Mesendoderm (in vitro differentiated cells): Measurements from ENCODE around the gene EXD3.

Experiments
- DNase-seq: peaks from one replicate; pipeline ENCODE4 v3.0.0; 2013
- H2AK5ac ChIP-seq: 2 replicates; pipeline ENCODE4 v1.6.1; 2013; ENCODE audit warnings: low read length, inconsistent platforms
- H2BK120ac ChIP-seq: 2 replicates; pipeline ENCODE4 v1.6.1; 2013; ENCODE audit warnings: low read depth, mild to moderate bottlenecking, low read length, moderate library complexity, mixed read lengths
- H2BK15ac ChIP-seq: replicated peaks from 2 replicates; pipeline ENCODE4 v1.6.1; 2013; ENCODE audit warnings: low read depth, mild to moderate bottlenecking, moderate library complexity
- H2BK5ac ChIP-seq: 2 replicates; pipeline ENCODE4 v1.6.1; 2013; ENCODE audit warnings: low read length, inconsistent platforms
- H3K18ac ChIP-seq: 2 replicates; pipeline ENCODE4 v1.6.1; 2013; ENCODE audit warnings: mild to moderate bottlenecking, low read length, mixed read lengths
- H3K23ac ChIP-seq: one replicate; pipeline ENCODE4 v1.6.1; 2013; ENCODE audit warnings: low read length
- H3K27ac ChIP-seq: 2 replicates; pipeline ENCODE4 v1.5.1; 2013; ENCODE audit warnings: low read depth, mild to moderate bottlenecking, inconsistent platforms, low read length, moderate library complexity
- H3K27me3 ChIP-seq: 2 replicates; pipeline ENCODE4 v1.6.1; 2013; ENCODE audit warnings: low read length, control low read depth, mild to moderate bottlenecking, inconsistent platforms; ENCODE audit not compliant: insufficient read depth, poor library complexity
- H3K36me3 ChIP-seq: 2 replicates; pipeline ENCODE4 v1.6.1; 2013; ENCODE audit warnings: low read length, inconsistent platforms; ENCODE audit not compliant: control insufficient read depth, insufficient read depth
- H3K4ac ChIP-seq: one replicate; pipeline ENCODE4 v1.6.1; 2013; ENCODE audit warnings: low read depth, mild to moderate bottlenecking, low read length, moderate library complexity
- H3K4me1 ChIP-seq: 2 replicates; pipeline ENCODE4 v1.6.1; 2013; ENCODE audit warnings: low read depth, low read length, inconsistent platforms; ENCODE audit not compliant: control insufficient read depth
- H3K4me2 ChIP-seq: 2 replicates; pipeline ENCODE4 v1.6.1; 2013; ENCODE audit warnings: low read length
- H3K4me3 ChIP-seq: 2 replicates; pipeline ENCODE4 v1.5.1; 2013; ENCODE audit warnings: mild to moderate bottlenecking, low read length
- H3K56ac ChIP-seq: one replicate; pipeline ENCODE4 v1.6.1; 2013; ENCODE audit warnings: low read length
- H3K79me1 ChIP-seq: 2 replicates; pipeline ENCODE4 v1.6.1; 2013; ENCODE audit warnings: low read length, inconsistent platforms
- H3K79me2 ChIP-seq: 2 replicates; pipeline ENCODE4 v1.6.1; 2013; ENCODE audit warnings: mild to moderate bottlenecking, low read length; ENCODE audit not compliant: control insufficient read depth, insufficient read depth
- H3K9ac ChIP-seq: 2 replicates; pipeline ENCODE4 v1.6.1; 2013; ENCODE audit warnings: low read length, inconsistent platforms
- H4K5ac ChIP-seq: one replicate; pipeline ENCODE4 v1.6.1; 2013; ENCODE audit warnings: low read length
- H4K8ac ChIP-seq: one replicate; pipeline ENCODE4 v1.6.1; 2013; ENCODE audit warnings: low read depth, mild to moderate bottlenecking, control low read depth, low read length, moderate library complexity
- WGBS: extraction: QIAGEN DNeasy Blood & Tissue Kit; methylation state at CpG from one replicate; pipeline ENCODE4 v1.1.7; 2013; ENCODE audit warnings: low lambda C conversion rate, missing lambda C conversion rate; ENCODE audit not compliant: insufficient coverage; ENCODE audit errors: extremely low coverage; 5-methylcytosine and 5-hydroxymethylcytosine counted together

The EXD3 gene

GRCh38 chr9:137273095-137273490 is 149.9 kb downstream of the EXD3 start:
- Histone ChIP-seq H3K9ac (no peak overlapping the region), H4K5ac (no peak overlapping the region), H2BK5ac (no peak overlapping the region), H3K4me3 (no peak overlapping the region), H3K23ac (no peak overlapping the region), H2BK120ac (no peak overlapping the region), H3K79me2 (no peaks in the 10 kb centered on the region), H3K18ac (no peak overlapping the region), H3K27me3 (no peaks in the 10 kb centered on the region), H2AK5ac (no peak overlapping the region), H3K79me1 (peaks cover 5% of the 10 kb centered on the region), H2BK15ac (no peak overlapping the region), H3K4me2 (no peak overlapping the region), H3K4me1 (peaks cover 7% of the 10 kb centered on the region), H4K8ac (no peak overlapping the region), H3K27ac (no peak overlapping the region), H3K56ac (no peak overlapping the region), H3K36me3 (peaks cover 2% of the 10 kb centered on the region), H3K4ac (no peak overlapping the region)
- WGBS: no CpG with 5 or more reads among the region's 13 CpGs
- DNase-seq: no peak

- H2AK5ac ChIP-seq: no peak overlapping the region
- no peak overlapping the region for H3K4me2 ChIP-seq
- no peak overlapping the region for H4K5ac ChIP-seq
- H3K36me3 ChIP-seq: peaks cover 2% of the 10 kb centered on the region
- H3K4me1 ChIP-seq: peaks cover 7% of the 10 kb centered on the region
- H3K9ac ChIP-seq: no peak overlapping the region
- peaks cover 5% of the 10 kb centered on the region for H3K79me1 ChIP-seq
- no peak overlapping the region for H3K27ac ChIP-seq
- H3K4ac ChIP-seq: no peak overlapping the region
- WGBS: no CpG with 5 or more reads among the region's 39 CpGs
- H3K79me2 ChIP-seq: no peaks in the 10 kb centered on the region
- H2BK120ac ChIP-seq: no peak overlapping the region
- no peak overlapping the region for H4K8ac ChIP-seq
- no peak overlapping the region for H3K23ac ChIP-seq
- H3K4me3 ChIP-seq: no peak overlapping the region
- no peak overlapping the region for H3K18ac ChIP-seq
- H2BK15ac ChIP-seq: no peak overlapping the region
- H3K27me3 ChIP-seq: no peaks in the 10 kb centered on the region
- no peak for DNase-seq
- H3K56ac ChIP-seq: no peak overlapping the region
- no peak overlapping the region for H2BK5ac ChIP-seq
Observed at GRCh38 chr9:137272241-137273094, 150.5 kb downstream of the EXD3 start.

- no peak for DNase-seq
- H3K36me3 ChIP-seq: peaks cover 4% of the 10 kb centered on the region
- no peak overlapping the region for H2AK5ac ChIP-seq
- WGBS: no CpG with 5 or more reads among the region's 3 CpGs
- no peaks in the 10 kb centered on the region for H3K79me2 ChIP-seq
- no peak overlapping the region for H3K27ac ChIP-seq
- no peak overlapping the region for H3K4me2 ChIP-seq
- no peaks in the 10 kb centered on the region for H3K27me3 ChIP-seq
- H2BK5ac ChIP-seq: no peak overlapping the region
- no peak overlapping the region for H4K5ac ChIP-seq
- no peak overlapping the region for H2BK120ac ChIP-seq
- H3K4me1 ChIP-seq: peaks cover 4% of the 10 kb centered on the region
- H3K79me1 ChIP-seq: peaks cover 5% of the 10 kb centered on the region
- H3K18ac ChIP-seq: no peak overlapping the region
- H3K9ac ChIP-seq: no peak overlapping the region
- H3K4ac ChIP-seq: no peak overlapping the region
- no peak overlapping the region for H3K4me3 ChIP-seq
- no peak overlapping the region for H4K8ac ChIP-seq
- no peak overlapping the region for H2BK15ac ChIP-seq
- H3K56ac ChIP-seq: no peak overlapping the region
- H3K23ac ChIP-seq: no peak overlapping the region
Observed at GRCh38 chr9:137271696-137272076, 151.3 kb downstream of the EXD3 start.

DNA sequence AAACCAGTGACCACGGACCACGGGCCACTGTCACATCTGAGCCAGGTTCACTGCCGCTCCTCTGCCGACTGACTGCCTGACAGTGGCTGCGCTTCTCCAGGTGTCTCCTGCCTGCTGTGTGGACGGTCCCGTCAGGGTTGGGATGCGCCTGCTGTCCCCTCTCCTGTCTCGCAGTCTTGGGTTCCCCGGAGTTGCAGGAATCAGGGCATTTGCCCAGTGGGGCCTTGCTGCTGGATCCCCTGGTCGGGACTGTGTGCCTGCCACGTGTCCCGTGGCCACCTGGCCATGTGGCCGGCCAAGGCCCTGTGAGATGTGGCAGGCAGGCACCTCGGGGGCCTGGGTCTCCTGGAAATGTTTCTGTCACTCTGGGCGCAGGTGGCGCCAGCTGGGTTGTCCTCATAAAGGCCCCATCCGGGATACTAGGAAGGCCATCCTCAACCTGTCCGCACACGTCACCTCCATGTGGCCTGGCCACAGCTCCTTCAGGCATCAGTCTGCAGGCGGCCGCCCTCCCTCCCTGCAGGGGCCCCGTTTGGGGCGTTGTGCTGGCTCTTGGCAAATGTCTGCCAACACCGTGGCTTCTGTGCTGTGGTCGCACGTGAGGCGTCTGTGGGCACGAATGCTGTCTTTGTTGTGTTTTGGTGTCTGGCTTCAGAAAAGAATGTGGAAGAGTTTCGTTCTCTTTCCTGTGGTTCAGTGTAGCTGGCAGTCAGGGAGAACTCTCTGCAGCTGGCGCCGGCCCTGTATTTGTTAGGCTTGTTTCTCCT is 151.8 kb downstream of the EXD3 start:
- Histone ChIP-seq H3K27me3 (no peaks in the 10 kb centered on the region), H3K56ac (no peak overlapping the region), H2AK5ac (no peak overlapping the region), H3K18ac (no peak overlapping the region), H3K23ac (no peak overlapping the region), H3K79me1 (peaks cover 5% of the 10 kb centered on the region), H3K79me2 (no peaks in the 10 kb centered on the region), H3K4me3 (no peak overlapping the region), H3K4me2 (no peak overlapping the region), H2BK120ac (no peak overlapping the region), H2BK15ac (no peak overlapping the region), H3K27ac (no peak overlapping the region), H4K5ac (no peak overlapping the region), H3K9ac (no peak overlapping the region), H3K4ac (no peak overlapping the region), H2BK5ac (no peak overlapping the region), H3K4me1 (no peaks in the 10 kb centered on the region), H3K36me3 (peaks cover 4% of the 10 kb centered on the region), H4K8ac (no peak overlapping the region)
- DNase-seq: no peak
- no CpG with 5 or more reads among the region's 32 CpGs for WGBS

GRCh38 chr9:137269231-137269772 is 153.7 kb downstream of the EXD3 start:
- H3K4ac ChIP-seq: no peak overlapping the region
- no peak overlapping the region for H3K9ac ChIP-seq
- no peaks in the 10 kb centered on the region for H3K27me3 ChIP-seq
- H3K79me2 ChIP-seq: no peaks in the 10 kb centered on the region
- no CpG with 5 or more reads among the region's 17 CpGs for WGBS
- no peak overlapping the region for H3K4me2 ChIP-seq
- H4K5ac ChIP-seq: no peak overlapping the region
- H2BK120ac ChIP-seq: no peak overlapping the region
- DNase-seq: no peak
- no peak overlapping the region for H3K23ac ChIP-seq
- H3K4me3 ChIP-seq: no peak overlapping the region
- no peak overlapping the region for H2BK5ac ChIP-seq
- H3K36me3 ChIP-seq: peaks cover 8% of the 10 kb centered on the region
- no peaks in the 10 kb centered on the region for H3K4me1 ChIP-seq
- peaks cover 5% of the 10 kb centered on the region for H3K79me1 ChIP-seq
- no peak overlapping the region for H4K8ac ChIP-seq
- H3K27ac ChIP-seq: no peak overlapping the region
- H2AK5ac ChIP-seq: no peak overlapping the region
- H3K18ac ChIP-seq: no peak overlapping the region
- no peak overlapping the region for H3K56ac ChIP-seq
- H2BK15ac ChIP-seq: no peak overlapping the region
